SJSA1 (cell line): ENCODE data around the gene PLCB3. TPM values are rescaled to one million over a fixed set of nuclear protein-coding genes. Genes with fewer than 3 reads are reported as not detected.
"Not testable (repeated sequence)": the region's sequence is repeated elsewhere in the genome, so short reads cannot be mapped to it uniquely, and the experiment has no call there.

Source experiments
- DNase-seq, 2 experiments: peaks; one replicate each; pipeline ENCODE4 v3.0.0-alpha.2; 2015 to 2020; ENCODE audit warnings: low spot score in 2 of 2, low read depth in 1 of 2
- H3K27ac ChIP-seq: fragments of 250-450 bp; sonication (Bioruptor Pico); 2 replicates; pipeline ENCODE4 v1.5.1; 2020; ENCODE audit warnings: mild to moderate bottlenecking, moderate library complexity
- H3K27me3 ChIP-seq: fragments of 250-450 bp; sonication (Bioruptor Pico); replicated peaks from 2 replicates; pipeline ENCODE4 v1.5.1; 2020; ENCODE audit warnings: mild to moderate bottlenecking, moderate library complexity
- H3K36me3 ChIP-seq: fragments of 250-450 bp; sonication (Bioruptor Pico); 2 replicates; pipeline ENCODE4 v1.5.1; 2020; ENCODE audit warnings: mild to moderate bottlenecking
- H3K4me1 ChIP-seq: fragments of 250-450 bp; sonication (Bioruptor Pico); replicated peaks from 2 replicates; pipeline ENCODE4 v1.6.1; 2021; ENCODE audit warnings: mild to moderate bottlenecking
- H3K4me3 ChIP-seq: fragments of 250-450 bp; sonication (Bioruptor Pico); 2 replicates; pipeline ENCODE4 v1.5.1; 2020; ENCODE audit warnings: mild to moderate bottlenecking
- H3K9me3 ChIP-seq: fragments of 250-450 bp; sonication (Bioruptor Pico); replicated peaks from 2 replicates; pipeline ENCODE4 v1.5.1; 2020; ENCODE audit warnings: mild to moderate bottlenecking
- total RNA-seq: library from RNA; depleted of rRNA; stranded (reverse); fragments of >200 nt; shearing (Covaris generic); gene quantifications from 2 replicates; pipeline ENCODE4 v1.2.3, GENCODE V29; 2014

PLCB3 gene
- total RNA-seq, 1 experiment from 2014 or later: 51.5 TPM

DNA sequence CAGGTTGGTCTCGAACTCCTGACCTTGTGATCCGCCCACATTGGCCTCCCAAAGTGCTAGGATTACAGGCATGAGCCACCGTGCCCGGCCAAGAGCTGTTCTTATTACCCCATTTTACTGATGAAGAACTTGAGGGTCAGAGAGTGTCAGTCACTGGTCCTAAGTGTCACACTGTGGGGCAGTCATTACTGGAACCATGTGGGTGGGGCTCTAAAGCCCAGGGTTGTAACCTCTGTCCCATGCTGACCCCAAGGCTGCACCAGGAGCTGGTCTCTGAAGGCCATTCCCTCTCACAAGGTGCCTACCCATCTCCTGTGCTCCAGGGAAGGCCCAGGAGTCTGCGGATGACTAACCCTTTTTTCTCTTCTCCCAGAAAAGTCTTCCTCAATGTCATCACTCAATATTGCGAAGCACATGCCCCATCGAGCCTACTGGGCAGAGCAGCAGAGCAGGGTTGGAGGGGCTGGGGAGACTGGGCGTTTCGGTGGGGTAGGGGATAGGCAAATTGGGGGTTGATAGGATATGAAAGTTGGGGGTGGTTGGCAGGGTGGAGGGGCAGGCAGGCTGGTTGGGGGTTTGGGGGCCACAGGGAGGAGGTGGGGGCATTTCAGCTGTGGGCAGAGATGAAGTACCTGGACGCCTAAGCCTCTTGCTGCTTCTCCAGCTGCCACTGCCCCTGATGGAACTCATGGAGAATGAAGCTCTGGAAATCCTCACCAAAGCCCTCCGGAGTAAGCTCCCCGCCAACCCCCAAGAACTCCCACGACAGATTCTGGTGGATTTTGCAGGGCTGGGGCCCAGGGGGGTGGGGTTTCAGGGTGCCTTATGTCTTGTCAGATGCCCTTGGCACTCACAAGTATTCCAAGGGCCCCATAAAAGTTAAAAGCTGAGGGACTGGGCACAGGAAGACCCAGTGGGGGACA is 52.0 kb downstream of the PLCB3 start:
- Histone ChIP-seq H3K4me3 (no peak overlapping the region; the same call in 1 of the 2 replicates), H3K9me3 (no peaks in the 10 kb centered on the region), H3K27me3 (peaks cover 23% of the 10 kb centered on the region), H3K36me3 (peaks cover 11% of the 10 kb centered on the region; the same call in 1 of the 2 replicates), H3K4me1 (peaks cover 24% of the 10 kb centered on the region), H3K27ac (no peak overlapping the region)
- DNase-seq: no peak

DNA sequence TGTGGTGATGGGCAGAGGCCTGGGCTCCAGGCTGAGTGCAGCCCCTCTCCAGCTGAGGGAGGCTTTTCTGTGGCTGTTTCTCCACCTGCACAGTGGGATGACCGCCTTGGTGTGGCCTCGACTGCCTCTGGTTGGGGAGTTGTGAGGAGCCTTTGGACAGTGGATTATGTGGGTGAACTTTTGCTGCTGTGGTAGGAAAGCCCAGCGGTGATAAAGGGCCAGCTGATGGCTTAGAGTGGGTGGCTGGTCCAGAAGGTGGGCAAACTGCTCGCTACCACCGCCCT is 52.6 kb downstream of the PLCB3 start:
- Histone ChIP-seq H3K4me1 (peaks cover 24% of the 10 kb centered on the region), H3K27me3 (peaks cover 19% of the 10 kb centered on the region), H3K36me3 (peaks cover 11% of the 10 kb centered on the region; the same call in 1 of the 2 replicates), H3K9me3 (no peaks in the 10 kb centered on the region), H3K27ac (no peak overlapping the region), H3K4me3 (peak overlapping the region; percentile 60)
- no peak for DNase-seq

DNA sequence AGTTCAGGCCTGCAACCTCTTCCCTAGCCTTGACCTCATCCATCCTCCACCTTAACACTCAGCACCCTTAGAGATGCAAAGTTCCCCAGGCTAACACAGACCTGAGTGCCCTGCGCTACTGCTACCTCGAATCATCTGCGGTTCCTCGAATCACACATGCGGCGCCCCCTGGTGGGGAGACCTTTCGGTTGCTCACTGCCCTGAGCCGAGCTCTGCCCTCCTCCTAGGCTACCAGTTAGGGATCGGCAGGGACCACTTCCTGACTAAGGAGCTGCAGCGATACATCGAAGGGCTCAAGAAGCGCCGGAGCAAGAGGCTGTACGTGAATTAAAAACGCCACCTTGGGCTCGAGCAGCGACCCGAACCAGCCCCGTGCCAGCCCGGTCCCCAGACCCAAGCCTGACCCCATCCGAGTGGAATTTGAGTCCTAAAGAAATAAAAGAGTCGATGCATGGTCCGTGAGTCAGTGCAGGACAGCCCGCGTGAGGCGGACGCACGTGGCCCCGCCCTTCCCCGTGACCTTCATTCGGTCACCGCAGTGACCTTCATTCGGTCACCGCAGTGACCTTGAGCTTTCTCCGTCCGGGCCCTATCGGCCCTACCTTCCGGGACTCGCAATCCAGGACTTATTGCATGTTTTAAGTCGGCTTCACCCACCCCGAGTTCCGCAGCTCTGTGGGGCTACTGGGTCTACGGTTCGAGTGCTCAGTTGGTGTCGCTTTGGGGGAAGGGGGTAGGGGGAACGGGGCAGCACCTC is 53.2 kb downstream of the PLCB3 start:
- Histone ChIP-seq H3K4me3 (peak overlapping the region; percentile 60), H3K9me3 (no peaks in the 10 kb centered on the region), H3K27ac (peak overlapping the region; percentile 19), H3K36me3 (peaks cover 11% of the 10 kb centered on the region; the same call in 1 of the 2 replicates), H3K27me3 (peaks cover 14% of the 10 kb centered on the region), H3K4me1 (peaks cover 24% of the 10 kb centered on the region)
- peak; percentile 95 to 97 for DNase-seq

DNA sequence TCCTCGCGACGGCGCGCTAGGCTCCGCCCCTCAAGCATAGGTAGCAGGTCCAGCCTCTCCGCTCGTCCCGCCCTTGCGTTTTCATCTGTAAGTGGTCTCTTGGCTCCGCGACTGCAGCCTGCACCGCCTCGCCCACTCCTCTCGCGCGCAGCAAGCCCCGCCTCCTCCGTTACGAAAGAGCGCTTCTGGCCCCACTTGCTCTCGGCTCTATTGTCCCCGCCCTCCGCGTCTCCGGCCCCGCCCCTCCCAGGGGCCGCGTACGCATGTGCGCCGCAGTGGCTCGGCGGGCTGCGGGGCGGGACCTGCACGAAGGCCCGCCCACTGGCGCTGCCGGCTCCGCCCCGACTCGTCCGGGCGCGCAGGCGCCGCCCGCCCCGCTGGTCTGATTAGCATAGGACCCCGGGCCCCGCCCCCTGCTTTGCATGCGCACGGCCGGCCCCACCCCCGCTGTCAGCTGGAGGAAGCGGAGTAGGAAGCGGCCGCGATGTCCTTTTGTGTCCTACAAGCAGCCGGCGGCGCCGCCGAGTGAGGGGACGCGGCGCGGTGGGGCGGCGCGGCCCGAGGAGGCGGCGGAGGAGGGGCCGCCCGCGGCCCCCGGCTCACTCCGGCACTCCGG is 53.9 kb downstream of the PLCB3 start, which contains the start of gene ESRRA:
ESRRA (plus strand) TSS at position 450 of the 616 bp plus-strand sequence. CDS start 1,656 bp downstream, outside the sequence.
- peaks cover 7% of the 10 kb centered on the region for H3K27me3 ChIP-seq
- peaks cover 11% of the 10 kb centered on the region; the same call in 1 of the 2 replicates for H3K36me3 ChIP-seq
- peak within 1 kb of the TSS; percentile 19 for H3K27ac ChIP-seq
- peak; percentile 98 to 100 for DNase-seq
- peaks cover 24% of the 10 kb centered on the region for H3K4me1 ChIP-seq
- H3K4me3 ChIP-seq: peak within 1 kb of the TSS; percentile 60
- H3K9me3 ChIP-seq: no peaks in the 10 kb centered on the region

DNA sequence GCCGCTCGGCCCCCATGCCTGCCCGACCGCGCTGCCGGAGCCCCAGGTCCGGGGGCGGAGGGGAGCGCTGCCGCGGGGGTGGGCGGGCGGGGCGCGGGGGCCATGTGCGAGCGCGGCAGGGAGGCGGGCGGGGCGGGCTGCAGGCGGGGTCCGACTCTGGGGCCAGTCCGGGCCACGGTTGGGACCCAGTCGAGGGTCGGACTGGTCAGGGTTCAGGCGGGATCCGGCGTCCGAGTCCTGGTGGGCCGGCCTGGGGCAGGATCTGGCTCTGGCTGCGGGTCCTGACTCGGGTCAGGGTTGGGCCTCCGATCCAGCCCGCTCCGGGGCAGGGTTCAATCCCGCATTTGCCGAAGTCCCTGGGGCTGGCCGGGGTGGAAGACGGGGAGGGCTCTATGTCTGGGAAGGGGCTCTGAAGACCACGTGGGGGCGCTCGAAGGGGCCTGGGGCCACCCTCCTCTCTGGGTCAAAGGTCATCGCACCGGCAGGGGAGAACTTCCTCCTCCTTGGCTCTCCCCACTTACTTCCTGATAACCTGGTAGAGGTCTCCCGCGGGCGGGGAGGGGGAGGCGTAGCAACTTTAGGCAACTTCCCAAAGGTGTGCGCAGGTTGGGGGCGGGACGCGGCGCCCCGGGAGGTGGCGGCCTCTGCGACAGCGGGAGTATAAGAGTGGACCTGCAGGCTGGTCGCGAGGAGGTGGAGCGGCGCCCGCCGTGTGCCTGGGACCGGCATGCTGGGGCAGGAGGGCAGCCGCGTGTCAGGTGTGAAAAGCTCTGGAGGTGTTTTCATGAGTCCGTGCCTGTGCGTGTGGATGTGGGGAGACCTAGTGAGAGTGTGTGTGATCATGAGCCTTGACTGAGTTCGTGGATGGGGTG is 54.6 kb downstream of the PLCB3 start:
- no peak overlapping the region for H3K27ac ChIP-seq

DNA sequence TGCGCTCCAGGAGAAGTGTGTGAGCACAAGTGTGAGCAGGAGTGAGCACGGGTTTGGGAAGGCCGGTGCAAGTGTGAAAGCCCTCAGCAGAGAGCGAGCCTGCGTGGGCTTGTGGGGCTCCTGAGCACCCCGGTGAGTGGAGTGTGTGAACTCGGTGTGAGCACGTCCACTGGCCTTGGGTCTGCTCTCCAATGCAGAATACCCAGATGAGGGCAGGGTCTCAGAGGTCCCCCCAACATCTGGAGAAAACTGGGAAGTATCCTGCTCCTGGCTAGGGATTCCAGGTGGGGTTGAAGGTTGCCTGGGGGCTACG is 55.2 kb downstream of the PLCB3 start:
- H3K4me1 ChIP-seq: peaks cover 20% of the 10 kb centered on the region
- H3K9me3 ChIP-seq: no peaks in the 10 kb centered on the region
- peaks cover 11% of the 10 kb centered on the region; the same call in 1 of the 2 replicates for H3K36me3 ChIP-seq
- H3K4me3 ChIP-seq: peak overlapping the region; percentile 60
- DNase-seq: no peak
- no peak overlapping the region for H3K27ac ChIP-seq
- H3K27me3 ChIP-seq: no peaks in the 10 kb centered on the region

More for the DNA sequence above, 54.6 kb downstream of the PLCB3 start:
- H3K9me3 ChIP-seq: no peaks in the 10 kb centered on the region
- peaks cover 24% of the 10 kb centered on the region for H3K4me1 ChIP-seq
- DNase-seq: peak; percentile 73 to 79
- H3K4me3 ChIP-seq: peak overlapping the region; percentile 60
- peaks cover 11% of the 10 kb centered on the region; the same call in 1 of the 2 replicates for H3K36me3 ChIP-seq
- H3K27me3 ChIP-seq: no peaks in the 10 kb centered on the region; the same call in 1 of the 2 replicates

DNA sequence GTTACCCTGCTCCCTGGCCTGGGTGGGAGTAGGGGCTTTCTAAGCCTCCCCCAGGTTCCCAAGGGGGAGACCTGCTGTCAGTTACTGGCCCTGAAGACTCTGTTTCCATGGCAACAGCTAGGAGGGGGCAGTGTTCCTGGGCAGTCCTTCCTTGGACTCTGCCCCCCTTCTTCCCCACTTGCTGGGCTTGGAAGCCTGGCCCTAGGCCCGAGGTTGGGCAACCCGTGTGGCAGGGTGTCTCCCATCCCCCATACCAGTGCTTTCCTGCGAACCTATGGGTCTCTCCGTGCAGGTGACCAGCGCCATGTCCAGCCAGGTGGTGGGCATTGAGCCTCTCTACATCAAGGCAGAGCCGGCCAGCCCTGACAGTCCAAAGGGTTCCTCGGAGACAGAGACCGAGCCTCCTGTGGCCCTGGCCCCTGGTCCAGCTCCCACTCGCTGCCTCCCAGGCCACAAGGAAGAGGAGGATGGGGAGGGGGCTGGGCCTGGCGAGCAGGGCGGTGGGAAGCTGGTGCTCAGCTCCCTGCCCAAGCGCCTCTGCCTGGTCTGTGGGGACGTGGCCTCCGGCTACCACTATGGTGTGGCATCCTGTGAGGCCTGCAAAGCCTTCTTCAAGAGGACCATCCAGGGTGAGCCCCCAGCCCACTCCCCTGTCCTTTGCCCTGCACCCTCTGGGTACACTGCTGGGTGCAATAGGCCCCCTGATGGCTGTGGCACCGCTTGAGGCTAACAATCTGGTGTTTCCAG is 55.7 kb downstream of the PLCB3 start:
- Histone ChIP-seq H3K9me3 (no peaks in the 10 kb centered on the region), H3K4me1 (peaks cover 18% of the 10 kb centered on the region), H3K27me3 (no peaks in the 10 kb centered on the region), H3K36me3 (peaks cover 11% of the 10 kb centered on the region; the same call in 1 of the 2 replicates), H3K4me3 (peak overlapping the region; percentile 60), H3K27ac (no peak overlapping the region)
- DNase-seq: no peak

DNA sequence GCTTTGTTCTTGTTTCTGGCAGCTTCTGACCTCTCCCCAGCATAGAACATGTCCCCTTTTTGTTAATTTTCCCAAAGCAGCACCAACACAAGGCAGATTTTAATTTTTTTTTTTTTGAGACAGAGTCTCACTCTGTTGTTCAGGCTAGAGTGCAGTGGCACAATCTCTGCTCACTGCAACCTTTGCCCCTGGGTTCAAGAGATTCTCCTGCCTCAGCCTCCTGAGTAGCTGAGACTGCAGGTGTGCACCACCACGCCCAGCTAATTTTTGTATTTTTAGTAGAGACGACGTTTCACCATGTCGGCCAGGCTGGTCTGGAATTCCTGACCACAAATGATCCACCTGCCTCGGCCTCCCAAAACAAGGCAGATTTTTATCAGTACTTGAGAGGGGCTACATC is 56.5 kb downstream of the PLCB3 start:
- not testable (repeated sequence) for H3K27ac ChIP-seq, H3K27me3 ChIP-seq, H3K9me3 ChIP-seq, DNase-seq, H3K4me3 ChIP-seq
- Histone ChIP-seq H3K4me1 (peaks cover 18% of the 10 kb centered on the region), H3K36me3 (peaks cover 18% of the 10 kb centered on the region)

DNA sequence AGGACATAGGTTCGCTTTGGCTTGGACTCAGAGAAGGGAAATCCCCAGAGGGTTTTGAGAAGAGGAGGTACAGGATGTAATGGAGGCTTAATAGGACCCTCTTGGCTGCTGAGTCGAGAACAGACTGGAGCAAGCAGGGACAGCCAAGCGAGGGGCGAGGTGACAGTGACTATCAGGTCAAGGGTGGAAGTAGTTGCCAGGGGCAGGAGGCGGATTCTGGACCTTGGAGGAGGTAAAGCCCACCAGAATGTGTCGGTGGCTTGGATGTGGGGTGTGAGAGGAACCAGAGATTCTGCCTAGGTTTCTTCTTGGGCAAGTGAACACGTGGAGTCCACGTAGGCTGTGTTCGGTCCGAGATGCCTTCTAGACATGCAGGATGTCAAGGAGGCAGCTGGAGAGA is 61.6 kb downstream of the PLCB3 start:
- no peak overlapping the region for H3K27ac ChIP-seq
- H3K4me3 ChIP-seq: no peak overlapping the region
- no peaks in the 10 kb centered on the region for H3K9me3 ChIP-seq
- H3K27me3 ChIP-seq: no peaks in the 10 kb centered on the region
- peaks cover 5% of the 10 kb centered on the region; the same call in 1 of the 2 replicates for H3K4me1 ChIP-seq
- no peak for DNase-seq
- peaks cover 44% of the 10 kb centered on the region for H3K36me3 ChIP-seq

DNA sequence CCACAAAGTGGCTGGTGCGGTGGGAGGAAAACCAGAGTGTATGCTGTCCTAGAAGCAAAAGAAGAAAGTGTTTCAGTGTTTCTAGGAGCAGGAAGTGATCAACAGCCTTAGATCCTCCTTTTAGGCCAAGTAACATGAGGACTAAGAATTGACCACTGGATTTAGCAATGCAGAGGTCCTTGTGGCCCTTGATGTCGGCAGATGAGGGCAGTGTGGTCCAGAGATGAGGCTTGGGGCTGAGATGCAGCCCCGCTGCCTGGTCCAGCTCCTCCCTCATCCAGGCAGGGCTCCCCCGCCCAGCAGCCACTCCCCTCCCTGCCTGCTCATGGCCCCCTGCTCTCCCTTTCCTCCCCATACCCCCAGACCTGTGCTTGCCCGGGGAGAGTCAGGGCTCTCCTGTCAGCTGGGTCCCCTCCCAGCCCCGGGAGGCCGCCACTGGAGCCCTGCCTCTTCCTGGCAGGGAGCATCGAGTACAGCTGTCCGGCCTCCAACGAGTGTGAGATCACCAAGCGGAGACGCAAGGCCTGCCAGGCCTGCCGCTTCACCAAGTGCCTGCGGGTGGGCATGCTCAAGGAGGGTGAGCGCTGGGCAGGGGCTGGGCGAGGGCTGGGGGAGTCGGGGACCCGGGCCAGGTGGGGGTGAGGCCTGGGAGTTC is 62.3 kb downstream of the PLCB3 start:
- no peak overlapping the region for H3K4me3 ChIP-seq
- DNase-seq: no peak
- no peaks in the 10 kb centered on the region for H3K9me3 ChIP-seq
- peaks cover 43% of the 10 kb centered on the region for H3K36me3 ChIP-seq
- no peak overlapping the region for H3K27ac ChIP-seq
- H3K27me3 ChIP-seq: no peaks in the 10 kb centered on the region
- peaks cover 5% of the 10 kb centered on the region; the same call in 1 of the 2 replicates for H3K4me1 ChIP-seq

DNA sequence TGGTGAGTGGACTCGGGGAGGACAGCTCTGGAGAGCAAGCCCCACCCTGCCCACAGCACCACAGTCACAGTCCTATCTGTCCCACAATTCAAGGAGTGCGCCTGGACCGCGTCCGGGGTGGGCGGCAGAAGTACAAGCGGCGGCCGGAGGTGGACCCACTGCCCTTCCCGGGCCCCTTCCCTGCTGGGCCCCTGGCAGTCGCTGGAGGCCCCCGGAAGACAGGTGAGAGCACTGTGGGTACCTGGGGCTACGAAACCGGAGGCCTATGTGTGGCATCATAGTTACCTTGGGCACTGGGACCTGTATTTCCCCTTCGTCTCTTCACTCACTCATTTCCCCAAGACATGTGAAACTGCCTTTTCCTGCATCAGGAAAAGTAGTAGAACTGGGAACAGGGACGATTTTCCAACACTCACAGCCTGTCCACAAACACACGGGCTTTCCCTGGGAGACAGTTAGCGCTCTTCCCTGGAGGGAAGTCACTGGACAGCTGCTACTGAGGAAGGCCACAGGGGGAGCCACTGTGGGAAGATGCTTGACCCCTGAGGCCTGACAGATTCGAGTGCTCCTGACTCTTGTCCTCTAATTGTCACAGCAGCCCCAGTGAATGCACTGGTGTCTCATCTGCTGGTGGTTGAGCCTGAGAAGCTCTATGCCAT is 62.9 kb downstream of the PLCB3 start:
- Histone ChIP-seq H3K36me3 (peaks cover 43% of the 10 kb centered on the region), H3K27ac (no peak overlapping the region), H3K27me3 (no peaks in the 10 kb centered on the region), H3K4me3 (no peak overlapping the region), H3K4me1 (peaks cover 10% of the 10 kb centered on the region), H3K9me3 (no peaks in the 10 kb centered on the region)
- no peak for DNase-seq
